Stomach (tissue), 4 donors: ENCODE results near the gene BCAM.

ENCODE experiments used
- EP300 ChIP-seq: sonication (generic); formaldehyde crosslinking; IDR thresholded peaks from one replicate; pipeline ENCODE4 v1.6.1; 2017; ENCODE audit warnings: antibody characterized with exemption
- TF ChIP-seq, protein P1 (sequence below), 7 experiments: fragments of 450-650 bp in 4 of 7; fragments of 200-600 bp in 3 of 7; sonication (generic) in 3 of 7; IDR thresholded peaks; one replicate each; pipeline ENCODE4 v1.5.1; 2016 to 2019; ENCODE audit warnings: antibody characterized with exemption in 7 of 7, control low read depth in 2 of 7, mild to moderate bottlenecking in 1 of 7

DNA sequence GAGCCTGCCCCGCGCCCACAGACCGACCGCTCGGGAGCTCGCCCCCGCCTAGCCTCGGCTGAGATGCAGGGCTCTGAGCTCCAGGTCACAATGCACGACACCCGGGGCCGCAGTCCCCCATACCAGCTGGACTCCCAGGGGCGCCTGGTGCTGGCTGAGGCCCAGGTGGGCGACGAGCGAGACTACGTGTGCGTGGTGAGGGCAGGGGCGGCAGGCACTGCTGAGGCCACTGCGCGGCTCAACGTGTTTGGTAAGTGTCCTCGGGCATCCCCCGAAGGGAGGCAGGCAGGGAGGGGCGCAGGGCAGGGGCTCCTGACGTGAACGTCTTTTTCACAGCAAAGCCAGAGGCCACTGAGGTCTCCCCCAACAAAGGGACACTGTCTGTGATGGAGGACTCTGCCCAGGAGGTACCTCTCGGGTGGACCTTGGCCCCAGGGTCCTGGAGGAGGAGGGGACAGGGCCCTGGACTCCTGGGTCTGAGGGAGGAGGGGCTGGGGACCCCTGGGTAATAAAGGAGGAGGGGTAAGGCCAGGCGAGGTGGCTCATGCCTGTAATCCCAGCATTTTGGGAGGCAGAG, 3.3 kb downstream of the BCAM start:
- no peak for TF ChIP-seq EP300
- TF ChIP-seq, protein P1, sequence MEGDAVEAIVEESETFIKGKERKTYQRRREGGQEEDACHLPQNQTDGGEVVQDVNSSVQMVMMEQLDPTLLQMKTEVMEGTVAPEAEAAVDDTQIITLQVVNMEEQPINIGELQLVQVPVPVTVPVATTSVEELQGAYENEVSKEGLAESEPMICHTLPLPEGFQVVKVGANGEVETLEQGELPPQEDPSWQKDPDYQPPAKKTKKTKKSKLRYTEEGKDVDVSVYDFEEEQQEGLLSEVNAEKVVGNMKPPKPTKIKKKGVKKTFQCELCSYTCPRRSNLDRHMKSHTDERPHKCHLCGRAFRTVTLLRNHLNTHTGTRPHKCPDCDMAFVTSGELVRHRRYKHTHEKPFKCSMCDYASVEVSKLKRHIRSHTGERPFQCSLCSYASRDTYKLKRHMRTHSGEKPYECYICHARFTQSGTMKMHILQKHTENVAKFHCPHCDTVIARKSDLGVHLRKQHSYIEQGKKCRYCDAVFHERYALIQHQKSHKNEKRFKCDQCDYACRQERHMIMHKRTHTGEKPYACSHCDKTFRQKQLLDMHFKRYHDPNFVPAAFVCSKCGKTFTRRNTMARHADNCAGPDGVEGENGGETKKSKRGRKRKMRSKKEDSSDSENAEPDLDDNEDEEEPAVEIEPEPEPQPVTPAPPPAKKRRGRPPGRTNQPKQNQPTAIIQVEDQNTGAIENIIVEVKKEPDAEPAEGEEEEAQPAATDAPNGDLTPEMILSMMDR (IDR thresholded peaks at IDR 0.05) = no peak
